GDM1 (cell line): ENCODE measurements around the gene UBE2E3.

Experiments
- DNase-seq: peaks from one replicate; lab custom pipeline; 2025; lab: John Stamatoyannopoulos, UW

UBE2E3 gene

DNA sequence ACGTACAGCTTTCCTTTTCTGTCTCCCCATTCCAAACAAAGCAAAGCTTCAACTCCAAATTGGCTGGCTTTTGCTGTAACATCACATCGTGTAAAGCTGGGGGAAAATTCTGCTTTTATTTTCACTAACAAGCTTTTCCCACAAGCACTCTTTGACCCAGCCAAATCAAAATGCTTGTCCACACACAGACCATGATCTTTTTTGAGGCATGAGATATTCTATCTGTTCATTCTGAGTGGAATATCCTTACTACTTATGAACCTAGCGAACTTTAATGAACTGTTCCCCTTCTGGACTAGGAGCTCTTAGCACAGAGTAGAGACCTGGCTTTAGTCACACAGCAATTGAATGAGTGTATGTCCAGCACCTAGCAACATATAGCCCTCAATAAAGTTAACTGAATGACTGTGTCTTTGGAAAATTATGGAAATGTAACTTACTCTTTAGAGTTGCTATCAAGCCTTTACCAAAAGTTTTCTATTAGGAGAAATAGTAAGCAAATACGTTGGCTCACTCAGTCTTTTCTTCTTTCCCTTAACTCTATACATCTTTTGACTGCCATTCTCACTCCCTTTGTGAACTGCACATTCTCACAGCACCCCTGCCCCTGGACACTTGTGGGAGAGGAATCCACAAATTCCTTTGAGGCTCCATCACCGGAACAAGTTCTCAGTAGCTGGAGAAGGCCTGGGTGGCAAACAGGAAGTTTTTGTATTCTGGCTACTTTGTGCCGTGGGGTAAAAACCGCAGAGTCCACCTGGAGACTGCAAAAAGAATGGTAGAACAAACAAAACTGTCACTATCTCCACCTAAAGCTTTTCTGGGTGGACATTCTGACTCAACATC, 1.3 kb upstream of the UBE2E3 start:
- no peak for DNase-seq

DNA sequence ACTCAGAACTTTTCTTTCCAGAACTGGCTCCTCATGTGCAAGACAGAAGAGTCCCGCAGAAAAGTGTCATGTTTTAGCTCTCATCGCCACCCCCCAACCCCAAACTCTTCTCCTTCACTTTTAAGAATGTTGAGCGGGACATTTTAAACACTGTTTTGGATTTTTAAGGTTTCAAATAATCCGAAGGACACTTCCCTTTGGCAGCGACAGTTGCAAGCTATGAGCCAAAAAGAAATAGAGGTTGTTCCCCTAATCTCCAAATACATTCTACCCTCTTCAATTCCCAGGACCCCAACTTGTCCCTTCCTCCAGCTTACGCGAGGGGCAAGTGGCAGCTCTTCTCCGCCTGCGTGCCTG, 678 bp upstream of the UBE2E3 start:
- DNase-seq = no peak

GRCh38 chr2:180980943-180981911, 822 bp downstream of the UBE2E3 start:
- DNase-seq = no peak

- DNase-seq = peak; percentile 38
Observed at GRCh38 chr2:180983468-180984242, 3.2 kb downstream of the UBE2E3 start.

GRCh38 chr2:180985771-180986395, 5.5 kb downstream of the UBE2E3 start:
- peak; percentile 9 for DNase-seq

DNA sequence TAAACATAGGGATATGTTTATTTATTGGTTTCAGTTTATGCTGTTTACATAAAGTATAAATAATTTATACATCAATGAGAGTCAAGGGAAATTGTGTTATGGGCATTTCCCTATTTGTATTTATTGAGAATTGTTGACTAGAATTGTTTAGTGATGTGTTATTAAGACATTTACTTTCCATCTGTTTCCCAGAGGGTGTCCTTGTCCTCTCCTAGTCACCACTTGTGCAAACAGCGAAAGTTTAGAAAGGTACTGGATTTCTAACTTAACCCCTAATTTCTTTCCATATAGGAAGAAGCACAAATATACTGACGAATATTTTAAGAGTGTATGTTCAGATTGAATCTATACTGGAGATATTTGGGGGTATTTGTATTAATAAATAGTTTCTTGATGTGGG, 6.7 kb downstream of the UBE2E3 start:
- no peak for DNase-seq

DNA sequence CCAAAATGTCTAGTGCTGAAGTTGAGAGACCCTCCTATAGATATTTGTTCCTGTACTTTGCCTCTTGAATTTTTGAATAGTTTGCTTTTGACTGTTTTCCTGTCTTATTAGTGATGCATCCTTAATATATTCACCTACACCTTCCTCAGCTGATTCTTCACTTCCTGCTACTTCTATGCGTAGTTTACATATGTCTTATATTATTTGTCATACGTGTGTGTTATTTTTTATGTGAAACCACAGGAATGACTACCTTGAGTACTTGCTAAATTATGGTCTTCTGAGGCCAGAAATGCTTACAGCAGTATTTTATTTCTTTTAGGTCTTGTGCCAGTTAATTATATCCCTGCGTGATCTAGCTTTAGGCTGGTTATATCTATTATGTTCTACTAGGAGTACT, 9.9 kb downstream of the UBE2E3 start:
- DNase-seq = no peak

GRCh38 chr2:180990794-180991193, 10.4 kb downstream of the UBE2E3 start:
- no peak for DNase-seq

GRCh38 chr2:180991361-180991760, 11.0 kb downstream of the UBE2E3 start:
- no peak for DNase-seq

DNA sequence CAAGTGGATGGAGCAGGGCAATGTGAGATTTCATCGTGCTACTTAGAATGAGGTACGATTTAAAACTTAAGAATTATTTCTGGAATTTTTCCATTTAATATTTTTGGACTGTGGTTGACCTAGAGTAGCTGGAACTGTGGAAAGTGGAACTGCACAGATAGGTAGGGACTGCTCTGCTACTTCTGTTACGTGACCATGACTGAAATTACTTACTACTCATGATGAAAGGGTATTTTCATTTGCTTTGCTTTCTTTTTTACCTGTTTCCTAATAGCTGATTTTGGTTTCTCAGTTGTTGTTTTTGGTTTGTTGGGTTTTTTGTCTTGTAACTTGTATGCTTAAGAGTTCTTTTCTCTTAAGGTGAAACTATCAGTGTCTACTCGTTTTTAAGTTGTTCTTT, 11.4 kb downstream of the UBE2E3 start:
- DNase-seq = no peak

DNA sequence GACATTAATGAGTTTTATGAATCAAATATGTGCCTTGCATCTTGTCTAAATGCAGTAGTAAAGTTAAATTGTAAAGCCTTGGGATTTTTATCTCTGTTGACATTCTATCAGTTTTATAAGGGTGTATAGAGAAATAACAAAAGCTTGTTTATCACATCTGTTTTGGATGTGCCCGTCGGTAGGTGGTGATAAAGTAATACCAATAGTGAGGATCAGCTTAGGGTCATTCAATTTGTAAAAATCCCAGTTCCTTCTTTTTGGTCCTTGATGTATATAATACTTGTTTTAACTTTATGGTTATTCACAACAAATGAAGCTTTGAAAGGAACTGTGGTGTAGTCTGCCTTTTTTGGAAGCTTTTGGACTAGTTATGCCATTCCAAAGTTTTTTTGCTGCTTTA, 12.6 kb downstream of the UBE2E3 start:
- DNase-seq = no peak

DNA sequence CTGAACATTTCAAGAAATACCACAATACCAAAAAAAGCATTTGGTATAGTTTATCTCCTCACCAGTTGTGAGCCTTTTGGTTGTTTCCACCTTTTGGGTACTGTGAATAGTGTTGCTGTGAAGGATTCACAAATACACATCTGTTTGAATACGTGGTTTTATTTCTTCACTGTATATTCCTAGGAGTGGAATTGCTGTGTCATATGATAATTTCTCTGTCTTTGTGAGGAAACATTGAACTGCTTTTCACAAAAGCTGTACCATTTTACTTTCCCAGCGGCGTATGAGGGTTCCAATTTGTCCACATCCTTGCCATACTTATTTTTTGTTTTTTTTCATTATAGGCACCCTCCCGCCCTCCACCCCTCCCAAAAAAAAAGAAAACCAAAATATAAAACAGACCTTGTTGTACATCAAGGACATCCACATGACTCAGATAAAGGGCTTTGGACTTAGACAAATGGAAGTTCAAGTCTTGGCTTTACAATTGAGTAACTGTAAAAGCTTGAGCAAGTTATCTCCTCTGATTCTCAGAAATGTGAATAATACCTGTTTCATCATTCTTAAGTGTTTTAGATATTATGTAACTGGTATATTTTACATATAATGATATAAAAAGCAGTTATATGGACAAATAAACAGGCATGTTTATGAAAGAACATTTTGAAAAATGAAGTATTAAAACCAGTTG, 19.0 kb downstream of the UBE2E3 start:
- no peak for DNase-seq

DNA sequence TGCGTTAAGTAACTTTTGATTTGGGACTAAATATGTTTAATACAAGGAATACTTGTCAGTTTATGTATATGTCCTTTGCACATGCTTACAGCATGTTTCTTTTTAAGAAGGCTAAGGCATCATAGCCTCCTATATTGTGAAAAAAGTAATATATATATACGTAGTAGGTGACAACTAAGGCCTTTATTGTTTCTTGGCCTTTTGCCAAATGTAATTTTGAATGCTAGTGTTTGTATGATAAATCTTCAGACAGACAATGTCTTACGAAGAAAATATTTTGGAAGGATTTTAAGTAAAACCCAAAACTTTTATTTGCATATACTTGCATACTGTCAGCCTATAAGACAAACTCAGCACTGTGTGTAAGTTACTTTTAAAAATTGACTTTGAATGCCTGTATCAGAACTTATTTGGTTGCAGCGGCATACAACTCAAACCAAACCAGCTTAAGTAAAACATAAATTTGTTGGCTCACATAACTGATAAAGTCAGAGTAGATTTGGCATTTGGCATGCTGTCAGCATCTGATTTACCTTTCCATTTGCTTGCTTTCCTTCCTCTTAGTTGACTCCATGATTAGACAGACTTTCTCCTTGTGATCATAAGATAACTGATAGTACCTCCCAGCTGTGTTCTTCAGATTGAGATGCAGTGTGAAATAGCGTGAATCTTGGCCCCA, 24.4 kb downstream of the UBE2E3 start:
- no peak for DNase-seq

DNA sequence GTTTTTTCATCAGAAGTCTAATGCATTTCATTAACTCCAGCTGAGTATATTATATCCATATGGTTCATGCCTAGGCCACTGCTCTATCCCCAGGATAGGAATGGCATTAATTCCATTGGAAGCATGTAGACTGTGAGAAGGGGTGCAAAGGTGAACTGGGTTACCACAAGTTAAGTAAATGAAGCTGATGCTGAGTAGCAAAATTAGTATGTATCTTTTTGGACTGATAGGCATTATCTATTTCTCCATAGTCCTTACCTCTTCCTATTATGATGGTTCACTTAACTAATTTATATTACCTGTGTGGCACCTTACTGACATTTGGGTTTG, 24.9 kb downstream of the UBE2E3 start:
- no peak for DNase-seq

DNA sequence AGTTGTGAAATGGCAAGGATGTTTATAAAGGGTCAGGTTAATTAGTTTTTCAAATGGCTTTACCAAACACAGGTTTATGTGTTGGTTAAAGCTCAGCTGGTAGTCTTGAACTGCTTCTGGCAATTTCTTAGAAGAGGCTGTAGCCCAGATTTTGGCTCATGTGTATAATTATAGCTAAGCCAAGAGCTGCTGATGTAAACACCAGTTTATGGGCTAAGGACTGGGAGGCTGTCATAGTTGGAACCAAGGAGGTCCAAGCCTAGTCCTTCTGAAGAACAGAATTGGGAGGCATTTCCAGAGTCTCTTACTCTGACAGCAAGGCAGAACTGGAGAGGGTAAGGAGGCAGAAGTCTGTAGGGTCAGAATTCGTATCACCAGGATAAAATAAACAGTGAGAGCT, 25.4 kb downstream of the UBE2E3 start:
- DNase-seq = no peak

DNA sequence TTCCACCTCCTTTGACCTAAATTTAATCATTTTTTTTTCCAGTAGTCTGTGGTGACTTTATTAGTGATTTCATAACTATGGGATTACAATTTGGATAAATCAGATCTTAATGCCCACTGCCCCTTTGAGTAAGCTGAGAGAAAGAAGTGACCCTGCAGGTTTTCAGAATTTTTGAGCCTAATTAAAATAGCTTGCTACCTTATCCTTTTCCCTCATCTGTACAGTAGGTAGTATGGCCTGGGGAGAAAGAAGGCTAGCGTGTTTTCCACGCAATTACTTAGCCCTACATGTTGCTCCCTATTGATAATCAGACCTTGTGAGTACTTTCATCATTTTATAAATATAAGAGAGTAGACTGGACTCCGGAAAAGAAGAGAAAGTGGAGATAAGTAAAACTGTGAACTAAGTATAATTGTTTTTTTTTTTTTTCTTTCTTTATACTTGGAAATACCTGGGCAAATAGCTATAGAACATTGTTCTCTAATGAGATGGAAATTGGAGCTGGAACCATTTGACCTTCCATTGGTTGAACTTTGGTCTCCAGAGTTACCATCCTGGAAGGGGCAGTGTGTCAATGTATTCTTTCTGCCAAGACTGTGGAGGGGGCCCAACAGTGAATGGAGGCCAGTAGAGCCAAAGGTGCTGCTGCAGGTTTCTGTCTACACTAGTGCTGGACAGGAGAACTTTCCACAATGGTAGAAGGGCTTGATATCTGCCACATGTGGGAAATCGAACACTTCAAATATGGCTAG, 26.9 kb downstream of the UBE2E3 start:
- no peak for DNase-seq

GRCh38 chr2:181008407-181008806, 28.0 kb downstream of the UBE2E3 start:
- DNase-seq = no peak

GRCh38 chr2:181021199-181021789, 40.9 kb downstream of the UBE2E3 start:
- no peak for DNase-seq

DNA sequence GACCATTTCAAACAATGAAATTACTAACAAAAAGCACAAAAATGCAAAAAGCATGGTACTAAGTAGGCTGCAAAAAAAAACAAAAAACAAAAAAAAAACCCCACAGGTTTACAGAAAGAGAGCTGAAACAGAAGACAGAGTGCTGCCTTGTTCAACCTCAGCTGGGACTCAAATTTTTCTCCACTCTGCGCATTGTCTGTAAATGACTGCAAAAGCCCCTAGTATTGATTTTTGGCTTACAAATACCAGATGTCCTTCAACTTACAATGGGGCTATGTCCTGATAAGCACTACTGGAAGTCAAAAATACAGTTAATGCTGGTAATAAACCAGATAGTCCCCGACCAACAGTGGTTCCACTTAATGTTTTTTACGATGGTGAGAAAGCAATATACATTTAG, 42.2 kb downstream of the UBE2E3 start:
- no peak for DNase-seq

DNA sequence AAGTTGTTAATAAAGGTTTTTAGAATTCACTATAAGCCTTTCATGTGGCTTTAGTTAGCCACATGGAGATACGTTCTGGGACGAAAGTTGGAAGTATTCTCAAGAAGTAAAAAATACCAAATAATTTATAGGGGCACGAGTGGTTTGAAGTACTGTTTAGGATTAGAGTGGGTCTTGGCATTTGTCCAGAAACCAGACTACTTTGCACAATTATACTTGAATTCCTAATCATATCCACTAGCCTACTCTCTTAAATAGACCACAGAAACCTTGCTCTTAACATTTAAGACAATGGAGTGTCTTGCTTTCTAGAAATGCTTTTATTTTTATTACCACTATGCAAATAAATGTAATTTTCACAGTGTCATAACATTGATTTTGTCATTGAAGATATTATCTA, 44.6 kb downstream of the UBE2E3 start:
- DNase-seq = no peak
